ENCODE measurements around the gene COL20A1. TPM values are rescaled to one million over a fixed set of nuclear protein-coding genes. Genes with fewer than 3 reads are reported as not detected.

The COL20A1 gene
- total and polyA plus RNA-seq, 2 experiments from 2014 or later: not detected

GRCh38 chr20:63292292-63292701 lies 689 bp upstream of the COL20A1 start:
- Histone ChIP-seq H2AFZ (no peak overlapping the region), H3K79me2 (ENCODE audit: insufficient read depth) (no peaks in the 10 kb centered on the region), H3K4me1 (ENCODE audit: insufficient read depth) (no peaks in the 10 kb centered on the region), H3K4me2 (ENCODE audit: unreplicated experiment) (no peak overlapping the region), H3K4me3 (no peak overlapping the region), H3K9me2 (ENCODE audit: insufficient read depth) (no peaks in the 10 kb centered on the region), H3K9ac (no peak overlapping the region), H3K36me3 (ENCODE audit: low read depth) (no peaks in the 10 kb centered on the region; the same call in 1 of the 2 replicates), H4K20me1 (ENCODE audit: insufficient read depth) (no peaks in the 10 kb centered on the region), H3K27ac (no peak overlapping the region), H3K27me3 (replicated peaks; ENCODE audit: insufficient read depth) (peaks cover 21% of the 10 kb centered on the region), H3K9me3 (ENCODE audit: low read depth) (no peaks in the 10 kb centered on the region), H3F3A (ENCODE audit: insufficient read depth) (no peaks in the 10 kb centered on the region)
- TF ChIP-seq EZH2 (IDR thresholded peaks at IDR 0.05; ENCODE audit: insufficient read depth, poor library complexity, severe bottlenecking): no peak
- TF ChIP-seq EZH2phosphoT487 (IDR thresholded peaks at IDR 0.05; ENCODE audit: insufficient read depth, low read depth): no peak
- in situ Hi-C loops (cut with MboI): no loop called here
- WGBS, 2 experiments (ENCODE audit: low coverage in 1 of 2, low lambda C conversion rate in 2 of 2, missing lambda C conversion rate in 2 of 2): 50 to 69% methylated on average over 13 to 16 of the region's 16 CpGs
- no peak for DNase-seq

- no peak overlapping the region for H3K27ac ChIP-seq
- H2AFZ ChIP-seq: no peak overlapping the region
- WGBS, 2 experiments (ENCODE audit: low coverage in 1 of 2, low lambda C conversion rate in 2 of 2, missing lambda C conversion rate in 2 of 2): 33 to 40% methylated on average over 8 to 9 of the region's 11 CpGs
- no peaks in the 10 kb centered on the region for H3F3A ChIP-seq (ENCODE audit: insufficient read depth)
- H3K9me3 ChIP-seq (ENCODE audit: low read depth): no peaks in the 10 kb centered on the region
- peaks cover 27% of the 10 kb centered on the region for H3K27me3 ChIP-seq (replicated peaks; ENCODE audit: insufficient read depth)
- DNase-seq: no peak
- H3K36me3 ChIP-seq (ENCODE audit: low read depth): no peaks in the 10 kb centered on the region; the same call in 1 of the 2 replicates
- in situ Hi-C loops (cut with MboI): no loop called here
- no peak overlapping the region for H3K4me2 ChIP-seq (ENCODE audit: unreplicated experiment)
- H3K79me2 ChIP-seq (ENCODE audit: insufficient read depth): no peaks in the 10 kb centered on the region
- no peak overlapping the region for H3K4me3 ChIP-seq
- TF ChIP-seq EZH2 (IDR thresholded peaks at IDR 0.05; ENCODE audit: insufficient read depth, poor library complexity, severe bottlenecking) (no peak), EZH2phosphoT487 (IDR thresholded peaks at IDR 0.05; ENCODE audit: insufficient read depth, low read depth) (no peak)
- no peaks in the 10 kb centered on the region for H3K4me1 ChIP-seq (ENCODE audit: insufficient read depth)
- no peaks in the 10 kb centered on the region for H3K9me2 ChIP-seq (ENCODE audit: insufficient read depth)
- H4K20me1 ChIP-seq (ENCODE audit: insufficient read depth): no peaks in the 10 kb centered on the region
- no peak overlapping the region for H3K9ac ChIP-seq
Measured at GRCh38 chr20:63293456-63293855, 470 bp downstream of the COL20A1 start.

- Histone ChIP-seq H3K4me2 (ENCODE audit: unreplicated experiment) (no peak overlapping the region), H2AFZ (no peak overlapping the region), H3K27me3 (replicated peaks; ENCODE audit: insufficient read depth) (peaks cover 33% of the 10 kb centered on the region), H3K9me3 (ENCODE audit: low read depth) (no peaks in the 10 kb centered on the region), H3K4me3 (no peak overlapping the region), H3K9me2 (ENCODE audit: insufficient read depth) (no peaks in the 10 kb centered on the region), H3K36me3 (ENCODE audit: low read depth) (no peaks in the 10 kb centered on the region), H3K4me1 (ENCODE audit: insufficient read depth) (no peaks in the 10 kb centered on the region), H3F3A (ENCODE audit: insufficient read depth) (no peaks in the 10 kb centered on the region), H3K9ac (no peak overlapping the region), H4K20me1 (ENCODE audit: insufficient read depth) (no peaks in the 10 kb centered on the region), H3K27ac (no peak overlapping the region), H3K79me2 (ENCODE audit: insufficient read depth) (no peaks in the 10 kb centered on the region)
- WGBS, 2 experiments (ENCODE audit: low coverage in 1 of 2, low lambda C conversion rate in 2 of 2, missing lambda C conversion rate in 2 of 2): 24 to 41% methylated on average over 13 to 19 of the region's 22 CpGs
- TF ChIP-seq EZH2phosphoT487 (IDR thresholded peaks at IDR 0.05; ENCODE audit: insufficient read depth, low read depth): no peak
- no peak for TF ChIP-seq EZH2 (IDR thresholded peaks at IDR 0.05; ENCODE audit: insufficient read depth, poor library complexity, severe bottlenecking)
- DNase-seq: no peak
- in situ Hi-C loops (cut with MboI): no loop called here
Measured at GRCh38 chr20:63293871-63294535, 1.0 kb downstream of the COL20A1 start.

GRCh38 chr20:63294536-63294900 lies 1.5 kb downstream of the COL20A1 start:
- H4K20me1 ChIP-seq (ENCODE audit: insufficient read depth): no peaks in the 10 kb centered on the region
- H3K4me1 ChIP-seq (ENCODE audit: insufficient read depth): no peaks in the 10 kb centered on the region
- no peak for TF ChIP-seq EZH2phosphoT487 (IDR thresholded peaks at IDR 0.05; ENCODE audit: insufficient read depth, low read depth)
- no peak for TF ChIP-seq EZH2 (IDR thresholded peaks at IDR 0.05; ENCODE audit: insufficient read depth, poor library complexity, severe bottlenecking)
- no peak overlapping the region for H3K4me2 ChIP-seq (ENCODE audit: unreplicated experiment)
- in situ Hi-C loops (cut with MboI): no loop called here
- H3K9me2 ChIP-seq (ENCODE audit: insufficient read depth): no peaks in the 10 kb centered on the region
- H3F3A ChIP-seq (ENCODE audit: insufficient read depth): no peaks in the 10 kb centered on the region
- no peak overlapping the region for H3K9ac ChIP-seq
- no peak overlapping the region for H3K27ac ChIP-seq
- no peak for DNase-seq
- no peak overlapping the region for H2AFZ ChIP-seq
- H3K79me2 ChIP-seq (ENCODE audit: insufficient read depth): no peaks in the 10 kb centered on the region
- no peaks in the 10 kb centered on the region for H3K36me3 ChIP-seq (ENCODE audit: low read depth)
- no peaks in the 10 kb centered on the region for H3K9me3 ChIP-seq (ENCODE audit: low read depth)
- peaks cover 37% of the 10 kb centered on the region for H3K27me3 ChIP-seq (replicated peaks; ENCODE audit: insufficient read depth)
- WGBS, 2 experiments (ENCODE audit: low coverage in 1 of 2, low lambda C conversion rate in 2 of 2, missing lambda C conversion rate in 2 of 2): 60 to 69% methylated on average over 6 to 11 of the region's 12 CpGs
- H3K4me3 ChIP-seq: no peak overlapping the region
